DOHH2 (cell line): Measurements from ENCODE around the gene MORC1.

Experiments
- CTCF ChIP-seq: fragments of 200-600 bp; sonication (generic); IDR thresholded peaks from one replicate; pipeline ENCODE4 v1.5.1; 2014; ENCODE audit warnings: antibody characterized with exemption, mild to moderate bottlenecking, low read depth, low read length; ENCODE audit not compliant: poor library complexity, severe bottlenecking
- EZH2phosphoT487 ChIP-seq: fragments of 200-600 bp; sonication (generic); IDR thresholded peaks from 2 replicates; pipeline ENCODE4 v1.6.1; 2017; ENCODE audit warnings: borderline replicate concordance, mild to moderate bottlenecking, antibody characterized with exemption, low read length, moderate library complexity, mixed read lengths

GRCh38 chr3:108940166-108940565 lies 177.8 kb downstream of the MORC1 start:
- TF ChIP-seq CTCF = no peak
- no peak for TF ChIP-seq EZH2phosphoT487
